Upper lobe of left lung (tissue), 6 donors: ENCODE results near the gene ADAMTS7. TPM values are rescaled to one million over a fixed set of nuclear protein-coding genes. Genes with fewer than 3 reads are reported as not detected.
"Not testable (repeated sequence)": the region's sequence is repeated elsewhere in the genome, so short reads cannot be mapped to it uniquely, and the experiment has no call there.

Experiments used
- ATAC-seq, 2 donors: fragments of 200-7000 bp; cut with Tn5 transposase; one replicate each; pipeline ENCODE4 v1.9.1; 2022; ENCODE audit warnings: mild to moderate bottlenecking in 2 of 2, moderate library complexity in 2 of 2; ENCODE audit not compliant: low FRiP score in 2 of 2
- DNase-seq, 2 donors: peaks; one replicate each; pipeline ENCODE4 v3.0.0-alpha.2; 2019 to 2020
- H3K27ac ChIP-seq, 4 donors: fragments of 200-600 bp; sonication (generic); one replicate each; pipeline ENCODE4 v1.5.1; 2016 to 2019
- H3K27me3 ChIP-seq, 4 donors: fragments of 200-600 bp; sonication (generic); one replicate each; pipeline ENCODE4 v1.5.1; 2017 to 2019
- H3K36me3 ChIP-seq, 4 donors: fragments of 200-600 bp; sonication (generic); one replicate each; pipeline ENCODE4 v1.5.1; 2016 to 2019
- H3K4me1 ChIP-seq, 4 donors: fragments of 200-600 bp; sonication (generic); one replicate each; pipeline ENCODE4 v1.5.1; 2018 to 2019
- H3K4me3 ChIP-seq, 4 donors: fragments of 200-600 bp; sonication (generic); one replicate each; pipeline ENCODE4 v1.5.1; 2017 to 2019; ENCODE audit warnings: mild to moderate bottlenecking in 2 of 4, moderate library complexity in 1 of 4
- H3K9me3 ChIP-seq, 4 donors: fragments of 200-600 bp; sonication (generic); one replicate each; pipeline ENCODE4 v1.5.1; 2018 to 2019
- CTCF ChIP-seq, 6 experiments: fragments of 450-650 bp in 4 of 6; fragments of 200-600 bp in 2 of 6; sonication (generic) in 2 of 6; IDR thresholded peaks; one replicate each; pipeline ENCODE4 v1.5.1; 2016 to 2019; ENCODE audit warnings: antibody characterized with exemption in 6 of 6
- EP300 ChIP-seq, 4 donors: sonication (generic); formaldehyde crosslinking; IDR thresholded peaks; one replicate each; pipeline ENCODE4 v1.5.1; 2017; ENCODE audit warnings: antibody characterized with exemption in 4 of 4, control low read depth in 2 of 4
- POLR2A ChIP-seq, 4 donors: fragments of 450-650 bp; IDR thresholded peaks; one replicate each; pipeline ENCODE4 v1.5.1; 2016 to 2017; ENCODE audit warnings: antibody characterized with exemption in 4 of 4, mild to moderate bottlenecking in 2 of 4
- POLR2AphosphoS5 ChIP-seq, 2 donors: sonication (generic); formaldehyde crosslinking; IDR thresholded peaks; one replicate each; pipeline ENCODE4 v1.5.1; 2017; ENCODE audit warnings: antibody characterized with exemption in 2 of 2
- WGBS, 2 donors: methylation state at CpG; one replicate each; pipeline ENCODE4 v1.1.5; 2017 to 2018; 5-methylcytosine and 5-hydroxymethylcytosine counted together
- total RNA-seq, 6 donors: library from RNA; depleted of rRNA in 4 of 6; stranded (reverse); fragments of >200 nt in 4 of 6; gene quantifications; one replicate each; pipeline versions ENCODE4 v1.1.0 to v1.2.1, GENCODE V29; 2016 to 2021
- donor health status: DM: no; HTN: no; CAD: no; lungs with moderate emphysema.
- donor health status: DM: no; HTN: yes; CAD: no; lungs with severe emphysema.

The ADAMTS7 gene
- total RNA-seq, 6 donors from 2014 or later: 1.8 to 10.2 (median 5.1) TPM

- WGBS, 2 donors: 91 to 100% methylated on average over 1 to 10 of the region's 11 CpGs
- ATAC-seq: no peak
These were observed 38.5 kb downstream of the ADAMTS7 start for GRCh38 chr15:78772738-78773137.

DNA sequence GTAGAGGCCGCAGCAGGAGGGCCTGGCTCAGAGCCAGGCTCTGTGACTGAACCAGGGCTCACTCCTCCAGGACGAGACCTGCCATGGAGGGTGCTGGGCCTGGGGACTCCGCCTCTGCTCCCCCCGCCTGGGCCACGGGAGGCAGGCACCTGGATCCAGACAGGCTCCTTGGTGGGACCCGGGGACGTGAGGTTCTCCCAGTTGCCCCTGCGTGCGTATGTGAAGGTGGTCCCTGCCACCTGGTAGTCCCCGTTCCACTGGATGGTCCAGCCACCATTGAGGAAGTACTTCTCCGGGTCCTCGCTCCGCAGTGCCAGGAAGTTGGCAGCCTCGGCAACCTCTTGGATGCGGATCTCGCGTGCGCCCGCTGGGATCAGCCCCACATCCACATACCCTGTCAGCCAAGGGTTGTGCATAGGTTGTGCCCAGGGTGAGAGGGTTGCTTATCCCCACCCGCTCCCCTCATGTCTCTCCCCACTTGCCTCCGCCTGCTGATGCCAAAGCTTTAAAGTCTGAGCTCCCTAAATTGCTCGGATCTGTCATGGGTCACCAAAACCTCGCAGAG, 39.7 kb downstream of the ADAMTS7 start:
- WGBS, 2 donors: 91 to 92% methylated on average over 10 to 21 of the region's 23 CpGs
- not testable (repeated sequence) for H3K9me3 ChIP-seq, ATAC-seq, H3K4me1 ChIP-seq, H3K27me3 ChIP-seq, H3K36me3 ChIP-seq, H3K27ac ChIP-seq, DNase-seq, H3K4me3 ChIP-seq

More at GRCh38 chr15:78772738-78773137, 38.5 kb downstream of the ADAMTS7 start:
- H3K4me1 ChIP-seq: peaks cover under 1 to 3% (median 1%) of the 10 kb centered on the region in 4 donors
- peak in 1 of 2 donors; percentile 36 for DNase-seq
- H3K36me3 ChIP-seq: no peaks in the 10 kb centered on the region
- no peaks in the 10 kb centered on the region for H3K27me3 ChIP-seq
- no peak overlapping the region for H3K27ac ChIP-seq
- H3K9me3 ChIP-seq: no peaks in the 10 kb centered on the region
- TF ChIP-seq EP300 (IDR thresholded peaks at IDR 0.05) (no peak), CTCF (IDR thresholded peaks at IDR 0.05) (no peak), POLR2A (IDR thresholded peaks at IDR 0.05) (no peak)
- no peak overlapping the region for H3K4me3 ChIP-seq

GRCh38 chr15:78771020-78771419, 40.2 kb downstream of the ADAMTS7 start:
- not testable (repeated sequence) for H3K36me3 ChIP-seq
- peak in 1 of 2 donors; percentile 65 for DNase-seq
- WGBS, 2 donors: no CpG with 5 or more reads among the region's 9 CpGs

GRCh38 chr15:78769473-78770225, 41.6 kb downstream of the ADAMTS7 start:
- not testable (repeated sequence) for ATAC-seq, H3K9me3 ChIP-seq, H3K36me3 ChIP-seq, DNase-seq, H3K27me3 ChIP-seq, H3K4me3 ChIP-seq, H3K27ac ChIP-seq, H3K4me1 ChIP-seq
- 81 to 89% methylated on average over 10 to 12 of the region's 12 CpGs for WGBS, 2 donors

More at GRCh38 chr15:78771020-78771419, 40.2 kb downstream of the ADAMTS7 start:
- not testable (repeated sequence) for ATAC-seq, H3K4me1 ChIP-seq, H3K27me3 ChIP-seq, H3K9me3 ChIP-seq, H3K4me3 ChIP-seq, H3K27ac ChIP-seq

GRCh38 chr15:78768531-78769408, 42.5 kb downstream of the ADAMTS7 start:
- TF ChIP-seq EP300 (IDR thresholded peaks at IDR 0.05) (no peak), POLR2A (IDR thresholded peaks at IDR 0.05) (no peak), POLR2AphosphoS5 (IDR thresholded peaks at IDR 0.05) (no peak), CTCF (IDR thresholded peaks at IDR 0.05) (no peak)
- Histone ChIP-seq H3K4me1 (no peaks in the 10 kb centered on the region), H3K36me3 (no peaks in the 10 kb centered on the region), H3K27ac (no peak overlapping the region), H3K4me3 (no peak overlapping the region), H3K9me3 (no peaks in the 10 kb centered on the region), H3K27me3 (no peaks in the 10 kb centered on the region)
- ATAC-seq (no peak), DNase-seq (peak in 1 of 2 donors; percentile 49)
- 78 to 91% methylated on average over 9 to 18 of the region's 18 CpGs for WGBS, 2 donors

DNA sequence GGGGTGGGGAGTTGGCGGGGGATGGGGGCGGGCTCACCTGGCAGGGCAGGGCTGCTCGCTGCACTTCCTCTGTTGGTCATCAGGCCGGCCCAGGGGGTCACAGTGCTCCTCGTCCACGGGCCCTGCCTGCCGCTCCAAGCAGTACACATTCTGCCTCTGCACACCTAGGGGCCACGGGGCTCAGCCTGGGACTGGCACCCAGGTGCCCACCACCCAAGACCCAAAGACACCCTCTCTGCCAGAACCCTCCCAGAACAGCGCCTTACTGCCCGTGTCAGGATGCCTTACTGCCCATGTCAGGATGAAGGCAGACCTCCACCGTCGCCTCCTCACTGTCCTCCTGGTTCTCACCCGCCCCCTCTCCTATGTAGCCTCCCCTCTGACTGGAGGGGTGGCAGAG, 43.2 kb downstream of the ADAMTS7 start:
- TF ChIP-seq EP300 (IDR thresholded peaks at IDR 0.05) (no peak), CTCF (IDR thresholded peaks at IDR 0.05) (no peak), POLR2A (IDR thresholded peaks at IDR 0.05) (no peak), POLR2AphosphoS5 (IDR thresholded peaks at IDR 0.05) (no peak)
- no peaks in the 10 kb centered on the region for H3K4me1 ChIP-seq
- ATAC-seq (no peak), DNase-seq (peak in 1 of 2 donors; percentile 47)
- no peaks in the 10 kb centered on the region for H3K36me3 ChIP-seq
- no peaks in the 10 kb centered on the region for H3K9me3 ChIP-seq
- H3K4me3 ChIP-seq: no peak overlapping the region
- H3K27ac ChIP-seq: no peak overlapping the region
- WGBS, 2 donors: 87 to 89% methylated on average over 10 to 13 of the region's 13 CpGs
- no peaks in the 10 kb centered on the region for H3K27me3 ChIP-seq
